WI38 (cell line): ENCODE data around the gene PXDC1.

Experiments
- H3K4me3 ChIP-seq: 2 replicates; pipeline ENCODE4 v1.5.1; 2011; ENCODE audit warnings: low read depth, mild to moderate bottlenecking, control low read depth, low read length
- CTCF ChIP-seq: IDR thresholded peaks from 2 replicates; pipeline ENCODE4 v1.5.1; 2012; ENCODE audit warnings: low read depth, mild to moderate bottlenecking, control low read depth, low read length

PXDC1 gene

GRCh38 chr6:3751730-3752530, 417 bp upstream of the PXDC1 start:
- TF ChIP-seq CTCF: peak; percentile 30; the same call in 1 of the 2 replicates
- peak overlapping the region; percentile 88 for H3K4me3 ChIP-seq

GRCh38 chr6:3750317-3751076, 1.0 kb downstream of the PXDC1 start:
- peak overlapping the region; percentile 88 for H3K4me3 ChIP-seq
- TF ChIP-seq CTCF: no peak

GRCh38 chr6:3749977-3750316, 1.6 kb downstream of the PXDC1 start:
- H3K4me3 ChIP-seq: peak overlapping the region; percentile 88
- no peak for TF ChIP-seq CTCF

- H3K4me3 ChIP-seq: peak overlapping the region; percentile 88
- no peak for TF ChIP-seq CTCF
These were observed 2.3 kb downstream of the PXDC1 start for GRCh38 chr6:3749067-3749841.

- TF ChIP-seq CTCF: peak; percentile 82
- peak overlapping the region; percentile 88 for H3K4me3 ChIP-seq
These were observed 3.1 kb downstream of the PXDC1 start for GRCh38 chr6:3748208-3749066.

- no peak overlapping the region for H3K4me3 ChIP-seq
These were observed 4.3 kb downstream of the PXDC1 start for GRCh38 chr6:3747100-3747737.

More at GRCh38 chr6:3747100-3747737, 4.3 kb downstream of the PXDC1 start:
- no peak for TF ChIP-seq CTCF
